ENCODE results near the gene PTPN7. TPM values are rescaled to one million over a fixed set of nuclear protein-coding genes. Genes with fewer than 3 reads are reported as not detected.

Gene PTPN7
- total RNA-seq, 1 experiment from 2014 or later = not detected

GRCh38 chr1:202129453-202130296 is 30.7 kb downstream of the PTPN7 start:
- H3K4me2 ChIP-seq (ENCODE audit: low read length) = no peak overlapping the region
- no TSS peak for BruUV-seq (replicated peaks)
- H3K4me1 ChIP-seq (ENCODE audit: insufficient read depth, low read length) = no peaks in the 10 kb centered on the region
- H4K20me1 ChIP-seq (ENCODE audit: low read length) = no peaks in the 10 kb centered on the region
- no peaks in the 10 kb centered on the region for H3K79me2 ChIP-seq (ENCODE audit: low read length)
- H3K27me3 ChIP-seq (ENCODE audit: low read length) = no peaks in the 10 kb centered on the region
- no peak overlapping the region for H3K27ac ChIP-seq (ENCODE audit: low read length)
- intact Hi-C loops (cut with micrococcal nuclease) = no loop called here
- POLR2A ChIA-PET (ENCODE audit: unreplicated experiment) = interaction anchor here (0.6 kb wide), 1 partner anchor 120 kb away, joined by 3 read pairs; the partner anchor contains the start of gene ELF3
- no peak overlapping the region for H3K9ac ChIP-seq (ENCODE audit: low read length)
- CTCF ChIA-PET = no interaction called here
- no peak; the same call in 1 of the 2 replicates for ATAC-seq
- H3K4me3 ChIP-seq (ENCODE audit: low read length) = no peak overlapping the region
- H3F3A ChIP-seq (ENCODE audit: low read length, unreplicated experiment) = no peaks in the 10 kb centered on the region
- H3K9me3 ChIP-seq (ENCODE audit: low read length) = no peaks in the 10 kb centered on the region
- H3K9me2 ChIP-seq (replicated peaks; ENCODE audit: low read length) = no peaks in the 10 kb centered on the region
- no peaks in the 10 kb centered on the region for H3K36me3 ChIP-seq (ENCODE audit: low read depth, low read length)
- no peak overlapping the region for H2AFZ ChIP-seq (ENCODE audit: low read length)
- no peak for DNase-seq
- TF ChIP-seq EZH2phosphoT487 (IDR thresholded peaks at IDR 0.05; ENCODE audit: borderline replicate concordance, low read length) = no peak

- Histone ChIP-seq H3K79me2 (ENCODE audit: low read length) (no peaks in the 10 kb centered on the region), H3K27ac (ENCODE audit: low read length) (no peak overlapping the region), H3K9me3 (ENCODE audit: low read length) (no peaks in the 10 kb centered on the region), H4K20me1 (ENCODE audit: low read length) (no peaks in the 10 kb centered on the region), H3K36me3 (ENCODE audit: low read depth, low read length) (no peaks in the 10 kb centered on the region), H3K4me3 (ENCODE audit: low read length) (no peak overlapping the region), H3K4me1 (ENCODE audit: insufficient read depth, low read length) (no peaks in the 10 kb centered on the region), H3K27me3 (ENCODE audit: low read length) (no peaks in the 10 kb centered on the region), H3K9me2 (replicated peaks; ENCODE audit: low read length) (no peaks in the 10 kb centered on the region), H2AFZ (ENCODE audit: low read length) (no peak overlapping the region), H3F3A (ENCODE audit: low read length, unreplicated experiment) (no peaks in the 10 kb centered on the region), H3K9ac (ENCODE audit: low read length) (no peak overlapping the region), H3K4me2 (ENCODE audit: low read length) (no peak overlapping the region)
- ATAC-seq (no peak), DNase-seq (no peak)
- TF ChIP-seq CTCF (conservative IDR thresholded peaks at IDR 0.05; ENCODE audit: low read depth, low read length) (no peak), EZH2 (IDR thresholded peaks at IDR 0.05; ENCODE audit: low read length, unreplicated experiment) (no peak), EZH2phosphoT487 (IDR thresholded peaks at IDR 0.05; ENCODE audit: borderline replicate concordance, low read length) (no peak)
- intact Hi-C loops (cut with micrococcal nuclease) = no loop called here
- POLR2A ChIA-PET (ENCODE audit: unreplicated experiment) = no interaction called here
- BruUV-seq (replicated peaks) = no TSS peak
- CTCF ChIA-PET = no interaction called here
Observed at GRCh38 chr1:202127836-202128622, 32.4 kb downstream of the PTPN7 start.

GRCh38 chr1:202127061-202127460 is 33.3 kb downstream of the PTPN7 start:
- no TSS peak for BruUV-seq (replicated peaks)
- no peaks in the 10 kb centered on the region for H3K9me3 ChIP-seq (ENCODE audit: low read length)
- ChIA-PET POLR2A (ENCODE audit: unreplicated experiment) (no interaction called here), CTCF (no interaction called here)
- DNase-seq (no peak), ATAC-seq (no peak)
- TF ChIP-seq EZH2phosphoT487 (IDR thresholded peaks at IDR 0.05; ENCODE audit: borderline replicate concordance, low read length) = no peak
- H4K20me1 ChIP-seq (ENCODE audit: low read length) = no peaks in the 10 kb centered on the region
- no peaks in the 10 kb centered on the region for H3F3A ChIP-seq (ENCODE audit: low read length, unreplicated experiment)
- no peak overlapping the region for H2AFZ ChIP-seq (ENCODE audit: low read length)
- no peak overlapping the region for H3K27ac ChIP-seq (ENCODE audit: low read length)
- H3K9me2 ChIP-seq (replicated peaks; ENCODE audit: low read length) = no peaks in the 10 kb centered on the region
- H3K4me2 ChIP-seq (ENCODE audit: low read length) = no peak overlapping the region
- H3K4me1 ChIP-seq (ENCODE audit: insufficient read depth, low read length) = no peaks in the 10 kb centered on the region
- no peak overlapping the region for H3K9ac ChIP-seq (ENCODE audit: low read length)
- intact Hi-C loops (cut with micrococcal nuclease) = no loop called here
- H3K4me3 ChIP-seq (ENCODE audit: low read length) = no peak overlapping the region
- H3K79me2 ChIP-seq (ENCODE audit: low read length) = no peaks in the 10 kb centered on the region
- no peaks in the 10 kb centered on the region for H3K36me3 ChIP-seq (ENCODE audit: low read depth, low read length)
- H3K27me3 ChIP-seq (ENCODE audit: low read length) = no peaks in the 10 kb centered on the region

Data from PC-3 (cell line).